Stimulated activated CD8-positive, alpha-beta memory T cell treated with anti-CD3 and anti-CD28 coated beads, Interleukin-4, amount 100 ng/mL, for 48 hours (primary cell): ENCODE data around the gene RAB11FIP5.
"Not testable (repeated sequence)": the region's sequence is repeated elsewhere in the genome, so short reads cannot be mapped to it uniquely, and the experiment has no call there.

Source experiments
- DNase-seq: peaks from one replicate; pipeline ENCODE4 v3.0.0-alpha.2; 2020

Gene RAB11FIP5

GRCh38 chr2:73111073-73112025 is 1.4 kb downstream of the RAB11FIP5 start:
- DNase-seq, result peak; percentile 39

- no peak for DNase-seq
These were observed 2.3 kb downstream of the RAB11FIP5 start for GRCh38 chr2:73110168-73111072.

GRCh38 chr2:73109431-73110167 is 3.1 kb downstream of the RAB11FIP5 start:
- DNase-seq, result no peak

DNA sequence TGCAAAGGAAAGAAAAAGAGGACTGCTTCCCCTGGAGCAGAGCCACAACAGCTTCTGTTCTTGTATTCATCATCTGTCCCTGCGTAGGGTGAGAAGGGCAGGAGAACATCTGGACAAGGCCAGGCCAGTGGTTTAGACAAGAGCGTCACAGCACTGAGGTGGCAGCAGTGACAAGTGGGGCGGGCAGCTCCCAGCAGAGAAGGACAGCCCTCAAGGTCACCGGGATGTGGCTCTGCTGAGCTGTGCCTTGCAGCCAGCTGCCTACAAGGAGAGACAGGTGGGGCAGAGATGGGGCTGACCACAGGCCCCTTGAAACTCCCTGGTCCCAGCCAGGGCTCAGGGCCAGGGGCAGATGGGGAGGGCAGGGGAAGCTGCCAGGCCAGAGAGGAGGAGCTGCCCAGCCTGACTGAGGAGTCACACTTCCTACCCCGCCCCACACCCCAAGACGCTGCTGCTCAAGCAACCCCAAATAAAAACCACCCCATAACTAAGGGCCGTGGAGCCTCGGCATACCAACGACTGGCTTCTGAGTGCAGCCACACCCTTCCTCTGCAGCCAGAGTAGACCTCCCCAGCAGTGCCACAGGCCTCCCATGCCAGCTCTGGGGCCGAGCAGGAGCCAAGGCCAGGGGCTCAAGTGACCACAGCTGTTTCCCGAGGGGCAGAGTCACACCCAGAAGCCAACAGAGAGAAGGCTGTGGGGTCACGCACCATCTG is 5.4 kb downstream of the RAB11FIP5 start:
- no peak for DNase-seq

DNA sequence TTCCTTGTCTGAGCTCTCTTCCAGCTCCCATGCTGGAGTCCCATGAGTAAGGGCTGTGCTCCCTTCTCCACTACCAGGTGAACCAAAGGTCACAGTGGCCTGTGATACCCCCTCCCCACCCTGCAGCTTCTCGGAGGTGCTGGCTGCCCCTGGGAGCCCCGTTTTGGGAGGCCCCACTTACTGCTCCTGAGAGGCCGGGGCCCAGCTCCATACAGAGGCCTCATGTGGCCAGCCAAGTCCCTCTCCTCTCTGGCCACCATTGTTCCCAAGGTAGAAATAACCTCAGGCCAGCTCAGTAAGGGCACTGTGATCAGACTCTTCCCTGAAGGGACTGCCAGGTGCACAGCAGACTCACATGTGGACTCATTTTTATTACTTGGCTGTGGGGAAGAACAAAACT is 6.0 kb downstream of the RAB11FIP5 start:
- DNase-seq, result no peak

DNA sequence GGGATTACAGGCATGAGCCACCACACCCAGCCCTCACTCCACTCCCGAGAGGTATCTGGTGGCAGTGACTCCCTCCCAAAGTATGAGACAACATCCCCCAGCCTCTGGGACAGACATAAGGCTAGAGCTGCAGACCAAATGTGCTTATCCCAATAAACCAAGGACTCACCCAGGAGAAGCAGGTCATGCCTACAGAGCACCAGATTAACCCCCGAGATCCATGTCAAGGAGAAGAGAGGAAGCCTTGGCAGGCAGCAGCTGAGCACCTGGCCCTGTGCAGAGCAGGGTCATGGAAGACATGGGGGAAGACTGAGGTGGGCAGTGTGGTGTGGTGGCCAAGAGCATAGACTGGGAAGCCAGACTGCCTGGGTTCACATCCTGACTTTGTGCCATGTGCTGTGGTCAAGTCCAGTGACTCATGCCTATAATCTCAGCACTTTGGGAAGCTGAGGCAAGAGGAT is 7.2 kb downstream of the RAB11FIP5 start:
- no peak for DNase-seq

DNA sequence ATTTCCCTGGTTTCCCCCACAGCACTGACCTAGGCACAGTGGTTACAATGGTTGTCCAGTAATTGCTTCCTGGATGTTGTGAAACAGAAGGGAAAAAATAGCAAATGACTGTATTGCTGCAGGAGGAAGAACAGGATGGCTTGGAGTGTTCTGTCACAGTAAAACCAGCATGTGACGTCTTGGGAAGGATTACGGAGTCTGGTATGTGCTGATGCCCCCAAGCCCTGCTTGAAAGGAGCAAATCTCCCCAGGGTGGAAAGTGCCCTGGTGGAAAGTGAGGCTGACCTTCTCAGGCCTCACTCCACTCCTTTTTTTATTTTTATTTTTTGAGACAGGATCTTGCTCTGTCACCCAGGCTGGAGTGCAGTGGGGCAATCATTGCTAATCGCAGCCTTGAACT is 7.8 kb downstream of the RAB11FIP5 start:
- DNase-seq, result no peak

- no peak for DNase-seq
These were observed 9.7 kb downstream of the RAB11FIP5 start for GRCh38 chr2:73103018-73103542.

GRCh38 chr2:73101626-73102256 is 11.0 kb downstream of the RAB11FIP5 start:
- DNase-seq, result no peak

DNA sequence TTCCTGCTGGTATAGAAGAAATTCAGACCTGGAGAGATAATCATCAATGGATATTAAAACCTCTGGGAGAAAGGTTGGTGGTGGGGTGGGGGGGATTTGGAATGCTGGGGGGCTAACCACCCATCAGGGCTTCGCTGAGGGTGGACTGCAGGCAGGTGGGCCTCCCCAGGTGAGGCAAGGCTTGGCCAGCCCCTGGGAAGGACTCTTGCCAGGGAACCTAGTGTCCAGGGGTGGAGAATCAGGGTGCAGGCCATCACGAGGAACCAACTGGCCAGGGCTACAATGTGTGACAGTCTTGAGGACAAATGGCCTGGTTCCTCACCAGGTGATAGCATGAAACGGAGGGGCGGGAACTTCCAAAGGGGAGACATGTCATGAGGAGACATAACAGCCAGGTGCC is 11.8 kb downstream of the RAB11FIP5 start:
- DNase-seq, result no peak

DNA sequence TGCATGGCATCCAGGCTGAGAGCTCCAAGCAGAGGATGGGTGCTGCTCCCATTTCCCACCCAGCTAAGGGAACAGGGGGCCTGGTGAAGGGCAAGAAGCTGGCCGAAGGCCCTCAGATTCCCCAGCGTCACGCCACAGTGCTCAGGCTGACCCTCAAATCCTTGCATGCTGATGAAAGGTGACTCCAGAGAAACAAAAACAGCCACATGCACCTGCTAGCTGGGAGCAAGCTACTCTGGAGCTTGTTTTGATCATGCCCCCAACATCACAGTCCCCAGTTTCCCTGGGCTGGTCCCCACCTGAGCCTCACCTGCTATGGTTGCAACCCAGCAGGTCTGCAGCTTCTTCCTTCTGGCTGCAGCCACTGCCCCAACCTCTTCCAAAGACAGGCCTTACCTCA is 13.3 kb downstream of the RAB11FIP5 start:
- no peak for DNase-seq

DNA sequence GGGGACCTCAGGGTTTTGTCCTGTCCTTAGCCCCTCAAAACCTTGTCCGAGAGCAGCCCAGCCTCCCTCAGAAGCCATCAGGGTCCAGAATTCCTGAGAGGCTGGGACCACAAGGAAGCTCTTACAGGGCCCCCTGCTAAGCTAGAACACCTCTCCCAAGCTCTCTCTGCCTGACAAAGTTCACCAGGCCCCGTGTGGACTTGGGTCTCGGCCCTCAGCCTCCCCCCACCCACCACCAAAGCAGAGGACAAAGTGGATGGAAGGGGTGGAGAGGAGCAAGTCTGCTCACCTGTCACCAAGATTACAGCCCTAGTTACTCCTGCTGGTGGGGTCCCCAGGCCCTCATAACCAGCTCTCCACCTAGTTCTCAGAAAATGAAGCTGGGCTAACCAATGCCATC is 16.8 kb downstream of the RAB11FIP5 start:
- DNase-seq, result no peak

DNA sequence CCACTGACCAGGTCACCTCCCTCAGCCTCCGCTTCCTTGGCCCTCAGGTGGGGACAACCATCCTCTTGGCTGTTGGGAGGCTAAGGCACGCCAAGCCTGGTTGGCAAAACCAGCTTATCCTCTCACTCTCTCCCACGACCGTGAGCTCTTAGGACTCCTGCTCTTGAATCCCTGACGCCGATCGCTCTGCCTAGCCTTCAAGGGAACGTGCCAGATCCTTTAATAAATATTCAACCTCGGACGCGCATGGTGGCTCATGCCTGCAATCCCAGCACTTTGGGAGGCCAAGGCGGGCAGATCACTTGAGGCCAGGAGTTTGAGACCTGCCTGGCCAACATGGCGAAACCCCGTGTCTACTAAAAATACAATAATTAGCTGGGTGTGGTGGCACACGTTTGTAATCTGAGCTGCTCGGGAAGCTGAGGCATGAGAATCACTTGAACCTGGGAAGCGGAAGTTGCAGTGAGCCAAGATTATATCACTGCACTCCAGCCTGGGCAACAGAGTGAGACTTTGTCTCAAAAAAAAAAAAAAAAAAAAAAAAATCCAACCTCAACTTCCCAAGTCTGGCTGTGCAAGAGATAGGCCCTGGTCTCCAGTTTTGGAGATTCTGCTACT is 19.0 kb downstream of the RAB11FIP5 start:
- DNase-seq, result not testable (repeated sequence)

GRCh38 chr2:73092146-73092783 is 20.5 kb downstream of the RAB11FIP5 start:
- no peak for DNase-seq

DNA sequence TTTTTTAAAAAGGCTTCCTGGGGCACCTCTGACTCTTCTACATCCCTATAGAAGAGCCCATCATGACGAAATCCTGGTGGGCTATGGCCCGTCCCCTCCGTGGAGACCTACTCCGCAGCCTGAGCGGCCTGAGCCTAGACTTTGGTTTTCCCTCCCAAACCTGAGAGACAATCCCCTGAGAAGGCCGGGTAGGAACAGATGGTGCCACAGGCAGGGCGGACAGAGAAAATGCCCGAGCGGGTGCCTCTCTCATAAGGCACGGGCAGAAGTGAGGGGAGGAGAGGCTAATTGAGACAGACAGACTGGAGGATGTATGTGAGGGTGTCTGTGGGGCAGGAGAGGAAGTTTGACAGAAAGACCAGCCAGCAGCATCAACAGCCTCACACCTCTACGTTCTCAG is 21.1 kb downstream of the RAB11FIP5 start:
- DNase-seq, result no peak

- no peak for DNase-seq
These were observed 21.6 kb downstream of the RAB11FIP5 start for GRCh38 chr2:73091164-73091563.

- no peak for DNase-seq
These were observed 23.3 kb downstream of the RAB11FIP5 start for GRCh38 chr2:73089270-73090030.

DNA sequence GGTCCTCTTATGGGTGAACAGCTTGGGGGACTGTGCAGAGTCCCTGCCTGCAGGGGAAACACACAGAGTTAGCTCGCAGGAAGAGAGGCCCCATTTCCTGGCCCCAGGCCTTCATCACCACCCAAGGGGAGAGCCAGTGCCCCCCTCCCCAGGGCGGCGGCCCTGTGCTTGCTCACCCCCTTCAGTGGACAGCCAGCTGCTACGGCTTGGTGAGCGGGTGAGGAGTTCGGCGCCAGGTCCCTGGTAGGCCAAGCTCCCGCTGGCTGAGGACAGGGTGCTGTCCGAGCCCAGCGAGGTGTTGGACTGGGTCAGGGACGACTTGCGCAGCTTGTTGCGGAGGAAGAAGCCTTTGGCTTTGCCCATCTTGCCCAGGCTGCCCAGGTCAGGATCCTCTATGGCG is 24.0 kb downstream of the RAB11FIP5 start:
- no peak for DNase-seq

GRCh38 chr2:73088211-73088610 is 24.5 kb downstream of the RAB11FIP5 start:
- DNase-seq, result no peak

- no peak for DNase-seq
These were observed 25.4 kb downstream of the RAB11FIP5 start for GRCh38 chr2:73087311-73087710.
